ENCODE measurements around the gene PCBP3. TPM values are rescaled to one million over a fixed set of nuclear protein-coding genes. Genes with fewer than 3 reads are reported as not detected.

PCBP3 gene
- total RNA-seq, 4 donors from 2014 or later: 0.99 to 7.0 (median 2.5) TPM; not detected in 1

DNA sequence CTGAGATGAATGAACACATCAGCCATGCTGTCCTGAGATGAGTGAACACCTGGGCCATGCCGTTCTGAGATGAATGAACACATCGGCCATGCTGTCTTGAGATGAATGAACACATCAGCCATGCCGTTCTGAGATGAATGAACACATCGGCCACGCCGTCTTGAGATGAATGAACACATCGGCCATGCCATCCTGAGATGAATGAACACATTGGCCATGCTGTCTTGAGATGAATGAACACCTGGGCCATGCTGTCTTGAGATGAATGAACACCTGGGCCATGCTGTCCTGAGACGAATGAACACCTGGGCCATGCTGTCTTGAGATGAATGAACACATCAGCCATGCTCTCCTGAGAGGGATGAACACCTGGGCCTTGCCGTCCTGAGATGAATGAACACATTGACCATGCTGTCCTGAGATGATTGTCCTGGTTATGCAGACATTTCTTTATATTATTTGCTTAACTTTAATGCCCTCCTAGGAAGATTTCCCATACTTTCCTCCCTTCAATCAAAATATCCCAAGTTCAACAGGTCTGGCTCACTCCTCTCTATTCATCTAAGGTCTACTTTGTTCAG is 289.5 kb downstream of the PCBP3 start:
- TF ChIP-seq, protein P1, sequence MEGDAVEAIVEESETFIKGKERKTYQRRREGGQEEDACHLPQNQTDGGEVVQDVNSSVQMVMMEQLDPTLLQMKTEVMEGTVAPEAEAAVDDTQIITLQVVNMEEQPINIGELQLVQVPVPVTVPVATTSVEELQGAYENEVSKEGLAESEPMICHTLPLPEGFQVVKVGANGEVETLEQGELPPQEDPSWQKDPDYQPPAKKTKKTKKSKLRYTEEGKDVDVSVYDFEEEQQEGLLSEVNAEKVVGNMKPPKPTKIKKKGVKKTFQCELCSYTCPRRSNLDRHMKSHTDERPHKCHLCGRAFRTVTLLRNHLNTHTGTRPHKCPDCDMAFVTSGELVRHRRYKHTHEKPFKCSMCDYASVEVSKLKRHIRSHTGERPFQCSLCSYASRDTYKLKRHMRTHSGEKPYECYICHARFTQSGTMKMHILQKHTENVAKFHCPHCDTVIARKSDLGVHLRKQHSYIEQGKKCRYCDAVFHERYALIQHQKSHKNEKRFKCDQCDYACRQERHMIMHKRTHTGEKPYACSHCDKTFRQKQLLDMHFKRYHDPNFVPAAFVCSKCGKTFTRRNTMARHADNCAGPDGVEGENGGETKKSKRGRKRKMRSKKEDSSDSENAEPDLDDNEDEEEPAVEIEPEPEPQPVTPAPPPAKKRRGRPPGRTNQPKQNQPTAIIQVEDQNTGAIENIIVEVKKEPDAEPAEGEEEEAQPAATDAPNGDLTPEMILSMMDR (IDR thresholded peaks at IDR 0.05): no peak
- no peak for TF ChIP-seq POLR2A (IDR thresholded peaks at IDR 0.05)
- WGBS, 2 donors: 74 to 84% methylated on average over 9 of the region's 9 CpGs
- no peak overlapping the region for H3K4me3 ChIP-seq (ENCODE audit: low read depth, poor library complexity, severe bottlenecking)
- intact Hi-C loops (cut with DNase I; ENCODE audit: low total_unique reads): no loop called here
- DNase-seq (ENCODE audit: low spot score in 2 of 2): no peak

DNA sequence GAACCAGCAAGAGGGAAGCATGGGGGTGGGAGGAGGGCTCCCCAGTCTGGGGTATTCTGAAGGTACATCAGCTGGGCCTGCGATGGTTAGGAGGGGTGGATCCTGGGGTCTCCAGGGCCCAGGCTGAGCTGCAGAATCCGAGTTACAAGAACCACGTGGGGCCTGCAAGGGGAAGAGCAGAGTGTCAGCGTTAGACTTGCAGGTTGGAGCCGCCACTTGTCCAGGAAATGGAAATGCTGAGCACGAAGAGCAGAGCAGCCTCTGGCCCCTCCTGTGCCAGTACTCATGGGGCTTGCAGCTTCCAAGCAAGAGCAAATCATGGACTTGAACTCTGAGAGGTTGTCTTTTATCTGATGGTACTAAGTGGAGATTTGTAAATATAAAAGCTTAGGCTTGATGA is 290.6 kb downstream of the PCBP3 start:
- intact Hi-C loops (cut with DNase I; ENCODE audit: low total_unique reads): no loop called here
- H3K4me3 ChIP-seq (ENCODE audit: low read depth, poor library complexity, severe bottlenecking): no peak overlapping the region
- no peak for DNase-seq (ENCODE audit: low spot score in 2 of 2)
- 61 to 80% methylated on average over 6 of the region's 6 CpGs for WGBS, 2 donors
- no peak for TF ChIP-seq POLR2A (IDR thresholded peaks at IDR 0.05)
- TF ChIP-seq, protein P1 (IDR thresholded peaks at IDR 0.05): no peak

- WGBS, 2 donors: 91 to 92% methylated on average over 3 of the region's 3 CpGs
- H3K4me3 ChIP-seq (ENCODE audit: low read depth, poor library complexity, severe bottlenecking): no peak overlapping the region
- no peak for DNase-seq (ENCODE audit: low spot score in 2 of 2)
- intact Hi-C loops (cut with DNase I; ENCODE audit: low total_unique reads): no loop called here
- TF ChIP-seq POLR2A (IDR thresholded peaks at IDR 0.05): no peak
- TF ChIP-seq, protein P1 (IDR thresholded peaks at IDR 0.05): no peak
Observed at GRCh38 chr21:45934554-45934953, 291.0 kb downstream of the PCBP3 start.

- WGBS, 2 donors: 77 to 86% methylated on average over 3 of the region's 3 CpGs
- no peak overlapping the region for H3K4me3 ChIP-seq (ENCODE audit: low read depth, poor library complexity, severe bottlenecking)
- TF ChIP-seq, protein P1 (IDR thresholded peaks at IDR 0.05): no peak
- TF ChIP-seq POLR2A (IDR thresholded peaks at IDR 0.05): no peak
- intact Hi-C loops (cut with DNase I; ENCODE audit: low total_unique reads): no loop called here
- no peak for DNase-seq (ENCODE audit: low spot score in 2 of 2)
Observed at GRCh38 chr21:45935628-45936027, 292.1 kb downstream of the PCBP3 start.

DNA sequence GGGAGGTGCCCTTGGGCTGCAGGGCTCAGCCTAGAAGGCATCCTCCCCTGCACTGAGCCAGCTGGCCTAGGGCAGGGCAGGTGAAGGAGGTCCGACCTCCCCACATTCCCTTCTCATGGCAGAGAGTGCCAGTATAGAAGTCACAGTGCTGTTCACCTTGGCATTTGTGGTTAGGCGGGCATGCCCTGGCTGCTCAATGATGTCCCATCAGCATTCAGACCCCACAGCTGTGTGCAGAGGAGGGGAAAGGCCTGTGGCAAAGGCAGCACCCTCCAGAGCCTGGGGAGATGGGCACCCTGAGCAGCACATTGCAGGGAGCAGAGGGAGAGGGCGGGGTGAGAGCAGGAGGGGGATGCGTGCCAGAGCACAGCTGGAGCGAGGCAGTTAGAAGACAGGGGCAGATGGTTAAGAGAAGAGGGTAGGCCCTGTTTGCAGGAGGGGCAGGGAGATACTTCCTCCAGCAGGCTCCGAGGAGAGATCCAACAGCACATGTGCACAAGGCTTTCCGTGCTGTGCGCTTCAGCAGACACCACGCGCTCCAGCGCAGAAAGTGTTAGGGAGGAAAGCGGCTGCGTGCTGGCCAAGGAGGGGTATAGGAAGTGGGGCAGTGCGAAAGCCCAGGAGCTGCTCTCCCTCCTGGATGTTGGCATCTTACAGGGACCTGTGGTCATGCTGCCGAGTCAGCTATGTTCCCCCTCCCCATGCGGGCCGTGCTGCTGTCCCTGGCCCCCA is 294.4 kb downstream of the PCBP3 start:
- DNase-seq (ENCODE audit: low spot score in 2 of 2): no peak

More for the DNA sequence above, 294.4 kb downstream of the PCBP3 start:
- no peak overlapping the region for H3K4me3 ChIP-seq (ENCODE audit: low read depth, poor library complexity, severe bottlenecking)
- WGBS, 2 donors: 74 to 78% methylated on average over 16 to 17 of the region's 17 CpGs
- intact Hi-C loops (cut with DNase I; ENCODE audit: low total_unique reads): no loop called here
- TF ChIP-seq POLR2A (IDR thresholded peaks at IDR 0.05): no peak
- TF ChIP-seq, protein P1 (IDR thresholded peaks at IDR 0.05): no peak

Data from lower leg skin (tissue), 4 donors.